Esophagus muscularis mucosa (tissue), 4 donors: ENCODE data around the gene TGFB1. TPM values are rescaled to one million over a fixed set of nuclear protein-coding genes. Genes with fewer than 3 reads are reported as not detected.

Experiments
- DNase-seq: peaks from one replicate; pipeline ENCODE4 v3.0.0-alpha.2; 2017; ENCODE audit errors: extremely low spot score
- H3K27ac ChIP-seq, 4 donors: fragments of 200-600 bp; sonication (generic); replicated peaks in 1 of 4; 1 replicate in 3 of 4; 2 replicates in 1 of 4; pipeline ENCODE4 v1.5.1; 2016 to 2019; ENCODE audit warnings: mild to moderate bottlenecking in 1 of 4
- H3K27me3 ChIP-seq, 4 donors: fragments of 200-600 bp; sonication (generic); one replicate each; pipeline versions ENCODE4 v1.5.1 to v1.6.0; 2016 to 2019
- H3K36me3 ChIP-seq, 4 donors: fragments of 200-600 bp; sonication (generic); one replicate each; pipeline ENCODE4 v1.5.1; 2016 to 2019
- H3K4me1 ChIP-seq, 4 donors: fragments of 200-600 bp; sonication (generic); one replicate each; pipeline ENCODE4 v1.5.1; 2016 to 2019
- H3K4me3 ChIP-seq, 4 donors: fragments of 200-600 bp; sonication (generic); 1 replicate in 2 of 4; 2 replicates in 2 of 4; pipeline ENCODE4 v1.5.1; 2016 to 2019; ENCODE audit warnings: mild to moderate bottlenecking in 4 of 4, moderate library complexity in 1 of 4
- H3K9me3 ChIP-seq, 4 donors: fragments of 200-600 bp; sonication (generic); 1 replicate in 3 of 4; 2 replicates in 1 of 4; pipeline ENCODE4 v1.5.1; 2016 to 2019
- CTCF ChIP-seq, 3 experiments: fragments of 200-600 bp in 2 of 3; fragments of 450-650 bp in 1 of 3; sonication (generic) in 2 of 3; IDR thresholded peaks; one replicate each; pipeline ENCODE4 v1.5.1; 2017 to 2019; ENCODE audit warnings: antibody characterized with exemption in 3 of 3, mild to moderate bottlenecking in 2 of 3, moderate library complexity in 1 of 3
- EP300 ChIP-seq: sonication (generic); formaldehyde crosslinking; IDR thresholded peaks from one replicate; pipeline ENCODE4 v1.6.1; 2017; ENCODE audit warnings: antibody characterized with exemption
- POLR2A ChIP-seq: fragments of 450-650 bp; IDR thresholded peaks from one replicate; pipeline ENCODE4 v1.6.1; 2017; ENCODE audit warnings: antibody characterized with exemption, moderate library complexity, mild to moderate bottlenecking, low read depth
- POLR2AphosphoS5 ChIP-seq, 2 donors: sonication (generic); formaldehyde crosslinking; IDR thresholded peaks; one replicate each; pipeline ENCODE4 v1.6.1; 2017; ENCODE audit warnings: antibody characterized with exemption in 2 of 2
- WGBS: methylation state at CpG from one replicate; pipeline ENCODE4 v1.1.5; 2018; 5-methylcytosine and 5-hydroxymethylcytosine counted together
- intact Hi-C: fragments of 100-400 bp; cut with DNase I; formaldehyde crosslinking; loops from one replicate; pipeline ENCODE4 v1.15.1; 2023
- total RNA-seq, 4 donors: library from RNA; depleted of rRNA; stranded (reverse); fragments of >200 nt; gene quantifications; one replicate each; pipeline versions ENCODE4 v1.1.0 to v1.2.1, GENCODE V29; 2016

The TGFB1 gene
- total RNA-seq, 4 donors from 2014 or later = 29.8 to 52.4 (median 31.8) TPM

DNA sequence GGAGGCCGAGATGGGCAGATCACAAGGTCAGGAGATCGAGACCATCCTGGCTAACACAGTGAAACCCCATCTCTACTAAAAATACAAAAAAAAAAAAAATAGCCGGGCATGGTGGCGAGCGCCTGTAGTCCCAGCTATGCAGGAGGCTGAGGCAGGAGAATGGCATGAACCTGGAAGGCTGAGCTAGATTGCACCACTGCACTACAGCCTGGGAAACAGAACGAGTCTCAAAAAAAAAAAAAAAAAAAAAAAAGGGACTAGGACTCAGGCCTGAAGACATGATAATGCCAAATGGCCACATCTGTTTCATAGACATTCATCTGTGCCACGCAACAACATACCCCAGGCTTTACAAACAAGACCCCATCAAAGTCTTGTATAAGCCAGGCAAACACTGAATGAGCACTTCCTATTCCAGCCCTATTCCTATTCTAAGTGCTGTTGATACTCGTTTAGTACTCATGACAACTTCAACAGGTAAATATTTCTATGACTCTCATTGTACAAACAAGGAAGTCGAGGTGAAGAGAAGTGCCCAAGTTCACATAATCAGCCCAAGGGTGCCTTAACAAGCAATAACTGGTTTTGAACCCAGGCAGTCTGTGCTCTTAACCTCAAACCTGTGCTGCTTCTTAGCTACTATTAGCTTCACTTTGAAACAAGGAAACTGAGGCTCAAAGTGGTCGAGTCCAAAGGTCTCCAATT is 8.6 kb upstream of the TGFB1 start:
- H3K27ac ChIP-seq = no peak overlapping the region
- H3K4me3 ChIP-seq = no peak overlapping the region
- intact Hi-C loops = no loop called here
- H3K27me3 ChIP-seq = no peaks in the 10 kb centered on the region
- no peaks in the 10 kb centered on the region for H3K9me3 ChIP-seq
- peaks cover 5 to 26% (median 20%) of the 10 kb centered on the region in 4 donors for H3K4me1 ChIP-seq
- no peak for TF ChIP-seq CTCF (IDR thresholded peaks at IDR 0.05)
- DNase-seq = no peak
- H3K36me3 ChIP-seq = no peaks in the 10 kb centered on the region
- WGBS = 90% methylated on average over 10 of the region's 10 CpGs

DNA sequence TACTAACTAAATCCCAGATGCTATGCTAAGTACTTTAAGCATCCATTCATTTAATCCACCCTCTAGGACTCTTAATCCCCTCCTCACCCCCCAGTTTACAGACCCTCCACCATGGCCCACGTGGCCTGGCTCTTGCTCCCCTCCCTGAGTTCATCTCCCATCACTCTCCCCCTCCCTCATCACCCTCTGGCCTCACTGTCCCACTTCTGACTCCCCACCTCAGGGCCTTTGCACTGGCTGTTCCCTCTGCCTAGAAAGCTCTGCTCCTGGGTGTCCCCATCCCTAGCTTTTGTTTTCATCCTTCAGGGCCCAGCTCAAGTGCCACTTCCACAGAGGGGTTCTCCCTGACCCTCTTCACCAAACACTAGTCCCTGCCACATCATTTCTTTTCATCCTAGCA is 6.0 kb upstream of the TGFB1 start:
- intact Hi-C loops = no loop called here
- TF ChIP-seq POLR2AphosphoS5 (IDR thresholded peaks at IDR 0.05) = no peak
- TF ChIP-seq EP300 = no peak
- TF ChIP-seq CTCF (IDR thresholded peaks at IDR 0.05) = no peak
- no peak for TF ChIP-seq POLR2A
- H3K4me3 ChIP-seq = no peak overlapping the region
- no peaks in the 10 kb centered on the region for H3K27me3 ChIP-seq
- H3K4me1 ChIP-seq = peaks cover 6 to 26% (median 18%) of the 10 kb centered on the region in 4 donors
- H3K27ac ChIP-seq = no peak overlapping the region
- H3K9me3 ChIP-seq = no peaks in the 10 kb centered on the region
- H3K36me3 ChIP-seq = no peaks in the 10 kb centered on the region
- WGBS = 100% methylated on average over 1 of the region's 1 CpG
- no peak for DNase-seq

GRCh38 chr19:41357746-41358145 is 4.0 kb upstream of the TGFB1 start:
- H3K4me3 ChIP-seq = no peak overlapping the region
- intact Hi-C loops = no loop called here
- H3K27ac ChIP-seq = no peak overlapping the region
- H3K27me3 ChIP-seq = peaks cover 0 to 6% (median 0%) of the 10 kb centered on the region in 4 donors
- WGBS = 92% methylated on average over 12 of the region's 13 CpGs
- no peaks in the 10 kb centered on the region for H3K36me3 ChIP-seq
- peaks cover 9 to 27% (median 21%) of the 10 kb centered on the region in 4 donors for H3K4me1 ChIP-seq
- no peaks in the 10 kb centered on the region for H3K9me3 ChIP-seq
- TF ChIP-seq EP300 = no peak
- TF ChIP-seq POLR2AphosphoS5 (IDR thresholded peaks at IDR 0.05) = no peak
- TF ChIP-seq POLR2A = no peak
- TF ChIP-seq CTCF (IDR thresholded peaks at IDR 0.05) = no peak
- no peak for DNase-seq

DNA sequence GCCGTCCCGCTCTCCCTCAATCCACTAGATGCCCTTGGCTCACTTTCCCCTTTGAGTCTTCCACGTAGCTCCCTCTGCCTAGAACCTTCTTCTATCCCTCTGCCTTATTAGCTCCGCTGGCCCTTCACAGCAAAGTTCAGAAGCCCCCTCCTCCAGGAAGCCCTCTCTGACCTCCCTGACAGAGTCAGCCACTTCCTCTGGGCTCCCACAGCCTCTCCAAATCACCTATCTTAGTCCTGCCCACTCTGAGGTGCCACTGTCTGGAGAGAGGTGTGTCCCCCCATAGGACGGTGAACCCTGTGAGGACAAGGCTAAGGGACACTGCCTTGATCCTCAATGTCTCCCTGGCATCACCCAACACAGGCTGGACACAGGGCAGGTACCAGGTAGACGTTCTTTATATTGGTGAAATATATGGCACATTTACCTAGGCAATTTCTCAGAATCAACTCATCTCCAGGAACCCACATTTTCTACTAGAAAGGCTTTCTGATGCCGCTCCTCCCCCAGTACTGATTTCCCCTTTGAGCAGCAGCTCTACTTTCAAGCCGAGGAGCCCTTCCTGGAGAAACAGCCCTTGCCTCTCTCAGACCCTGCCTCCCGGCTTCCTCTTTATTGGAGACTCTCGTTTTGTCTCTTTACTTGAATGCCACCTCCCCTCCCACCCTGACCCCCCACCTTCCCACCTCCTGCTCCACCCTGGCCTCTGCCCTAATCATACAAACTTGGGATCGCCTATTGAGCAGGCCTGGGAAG is 3.4 kb upstream of the TGFB1 start:
- peaks cover 9 to 29% (median 24%) of the 10 kb centered on the region in 4 donors for H3K4me1 ChIP-seq
- H3K36me3 ChIP-seq = no peaks in the 10 kb centered on the region
- H3K9me3 ChIP-seq = no peaks in the 10 kb centered on the region
- no peak for DNase-seq
- H3K27ac ChIP-seq = no peak overlapping the region
- 74% methylated on average over 11 of the region's 11 CpGs for WGBS
- H3K27me3 ChIP-seq = peaks cover 0 to 6% (median 0%) of the 10 kb centered on the region in 4 donors
- intact Hi-C loops = no loop called here
- no peak overlapping the region for H3K4me3 ChIP-seq
- TF ChIP-seq CTCF (IDR thresholded peaks at IDR 0.05) (no peak), POLR2AphosphoS5 (IDR thresholded peaks at IDR 0.05) (no peak), POLR2A (no peak), EP300 (no peak)
